Measurements from ENCODE around the gene CCDC188.

CCDC188 gene

DNA sequence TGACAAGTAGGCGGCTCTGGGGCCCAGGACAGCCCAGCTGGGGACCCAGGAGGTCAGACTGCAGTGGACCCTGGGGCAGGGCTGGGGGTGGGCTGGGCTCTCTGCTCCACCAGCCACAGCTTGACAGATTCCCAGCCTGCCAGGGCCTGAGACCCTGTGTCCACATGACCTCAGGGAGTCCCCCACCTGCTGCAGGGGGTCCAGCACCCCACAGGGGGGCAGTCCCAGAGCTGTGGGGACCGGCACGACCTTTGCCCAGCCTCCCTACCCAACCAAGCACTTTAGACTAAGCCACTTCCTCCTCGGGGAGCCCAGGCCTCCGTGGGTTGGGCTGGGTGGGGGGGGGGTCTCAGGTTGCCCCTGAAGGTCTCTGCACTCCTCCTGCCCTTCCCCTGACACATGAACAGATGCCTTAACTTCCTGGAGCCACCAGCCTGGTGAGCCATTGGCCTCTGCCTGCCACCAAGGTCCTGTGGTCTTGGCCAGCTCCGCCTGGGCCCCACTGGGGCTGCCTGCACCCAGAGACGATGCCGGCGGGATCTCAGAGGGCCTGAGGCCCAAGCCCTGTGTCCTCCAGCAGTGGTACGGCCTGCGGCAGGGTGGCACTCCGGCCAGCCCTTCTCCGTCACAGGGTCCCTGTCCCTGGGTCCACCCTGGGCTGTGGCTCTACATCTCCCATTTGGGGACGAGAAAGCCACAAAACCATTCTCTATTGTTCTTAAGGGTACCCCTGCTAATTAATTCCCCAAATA, 3.4 kb downstream of the CCDC188 start:
- no peak for DNase-seq

DNA sequence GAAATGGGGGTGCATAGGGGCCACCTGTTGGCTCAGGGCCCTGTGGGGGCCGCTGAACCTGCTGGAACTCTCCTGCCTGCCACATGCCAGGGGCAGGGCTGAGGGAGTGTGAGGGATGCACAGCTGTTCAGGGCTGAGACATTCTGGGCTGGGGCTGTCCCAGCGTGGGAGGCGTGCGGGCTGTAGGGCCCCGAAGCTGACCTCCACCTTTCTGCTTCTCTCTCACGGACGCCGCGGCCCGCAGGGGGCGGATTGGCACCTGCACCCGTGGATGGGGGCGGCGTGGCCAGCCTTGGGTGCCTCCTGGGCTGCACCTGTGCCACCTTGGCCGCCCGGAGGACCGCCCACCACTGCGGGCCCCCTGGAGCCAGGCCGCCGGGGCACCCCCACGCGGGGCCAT, 4.1 kb downstream of the CCDC188 start:
- no peak for DNase-seq

DNA sequence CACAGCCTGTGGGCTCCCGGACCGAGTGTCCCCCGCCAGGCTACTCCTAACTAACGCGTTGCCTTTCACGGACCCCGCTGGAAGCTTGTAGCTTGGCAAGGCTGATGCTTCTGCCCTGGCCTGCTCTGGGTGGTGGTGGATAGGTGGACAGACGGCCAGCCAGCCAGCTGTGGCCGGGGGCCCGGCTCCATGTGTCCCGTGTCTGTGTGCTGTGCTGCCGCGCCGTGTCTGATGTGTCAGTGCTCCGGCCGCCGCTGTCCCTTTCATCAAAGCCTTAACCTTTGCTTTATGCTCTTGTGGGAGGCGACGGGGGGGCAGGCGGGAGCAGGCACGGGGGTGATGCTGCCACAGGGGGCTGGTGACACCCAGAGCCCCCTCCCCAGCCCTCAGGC, 5.0 kb downstream of the CCDC188 start:
- DNase-seq = no peak

DNA sequence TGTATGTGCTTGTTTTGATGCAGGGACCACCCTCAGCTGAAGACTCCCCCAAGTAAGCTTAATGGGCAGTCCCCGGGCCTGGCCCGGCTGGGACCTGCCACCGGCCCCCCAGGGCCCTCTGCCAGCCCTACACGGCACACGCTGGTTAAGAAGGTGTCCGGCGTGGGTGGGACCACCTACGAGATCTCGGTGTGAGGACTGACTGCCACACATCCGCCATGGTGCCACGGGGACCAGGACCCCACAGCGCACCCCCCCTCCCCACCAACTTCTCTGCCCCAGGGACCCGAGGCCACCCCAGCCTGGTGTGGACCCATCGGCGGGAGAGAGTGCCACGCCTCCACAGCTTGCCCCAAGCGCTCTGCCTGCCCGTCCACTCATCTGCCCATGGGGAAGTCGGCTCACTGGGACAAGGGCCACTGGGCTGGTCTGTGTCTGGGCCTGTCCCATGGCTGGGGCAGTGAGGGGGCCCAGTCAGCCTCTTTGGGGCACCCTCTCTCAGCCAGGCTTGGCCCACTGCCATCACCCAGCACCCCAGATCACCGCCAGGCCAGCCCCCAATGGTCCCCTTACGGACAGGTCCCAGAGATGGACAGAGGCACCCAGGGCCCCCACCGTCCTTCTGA, 5.5 kb downstream of the CCDC188 start:
- DNase-seq = no peak

DNA sequence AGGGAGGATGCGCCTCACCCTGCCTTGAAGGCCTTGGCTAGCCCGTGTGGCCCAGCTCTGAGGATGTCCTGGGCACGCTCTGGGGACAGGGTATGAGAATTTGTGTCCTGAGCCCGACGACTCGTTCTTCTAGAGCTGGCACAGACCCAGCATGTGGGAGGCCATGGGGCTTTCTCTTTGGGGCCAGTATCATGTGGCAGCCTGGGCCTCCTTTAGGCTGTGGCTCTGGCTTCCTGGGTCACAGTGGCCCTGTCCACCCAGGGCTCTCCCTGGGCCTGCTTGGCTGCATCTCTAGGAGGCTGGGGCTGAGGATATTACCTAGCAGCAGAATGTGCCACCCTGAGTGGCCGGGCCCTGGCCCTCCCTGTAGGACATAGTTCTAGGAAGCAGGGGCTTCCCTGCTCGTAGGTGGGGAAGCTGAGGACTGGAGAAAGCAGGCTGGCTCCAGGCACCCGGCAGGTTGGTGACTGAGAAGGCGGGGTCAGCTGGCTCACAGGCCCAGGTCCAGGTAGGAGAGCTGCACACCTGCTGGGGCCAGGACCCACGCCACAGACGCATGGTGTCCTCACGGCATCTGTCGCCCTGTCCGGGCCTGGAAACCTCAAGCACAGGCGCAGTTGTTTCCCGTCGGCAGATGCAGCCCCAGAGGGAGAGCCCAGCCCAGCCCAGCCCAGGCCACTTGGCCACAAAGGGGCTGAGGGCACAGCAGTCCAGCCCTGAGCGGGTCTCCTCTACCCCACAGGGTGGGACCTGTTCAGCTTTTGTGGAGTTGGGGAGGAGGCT, 6.8 kb downstream of the CCDC188 start:
- DNase-seq = no peak

DNA sequence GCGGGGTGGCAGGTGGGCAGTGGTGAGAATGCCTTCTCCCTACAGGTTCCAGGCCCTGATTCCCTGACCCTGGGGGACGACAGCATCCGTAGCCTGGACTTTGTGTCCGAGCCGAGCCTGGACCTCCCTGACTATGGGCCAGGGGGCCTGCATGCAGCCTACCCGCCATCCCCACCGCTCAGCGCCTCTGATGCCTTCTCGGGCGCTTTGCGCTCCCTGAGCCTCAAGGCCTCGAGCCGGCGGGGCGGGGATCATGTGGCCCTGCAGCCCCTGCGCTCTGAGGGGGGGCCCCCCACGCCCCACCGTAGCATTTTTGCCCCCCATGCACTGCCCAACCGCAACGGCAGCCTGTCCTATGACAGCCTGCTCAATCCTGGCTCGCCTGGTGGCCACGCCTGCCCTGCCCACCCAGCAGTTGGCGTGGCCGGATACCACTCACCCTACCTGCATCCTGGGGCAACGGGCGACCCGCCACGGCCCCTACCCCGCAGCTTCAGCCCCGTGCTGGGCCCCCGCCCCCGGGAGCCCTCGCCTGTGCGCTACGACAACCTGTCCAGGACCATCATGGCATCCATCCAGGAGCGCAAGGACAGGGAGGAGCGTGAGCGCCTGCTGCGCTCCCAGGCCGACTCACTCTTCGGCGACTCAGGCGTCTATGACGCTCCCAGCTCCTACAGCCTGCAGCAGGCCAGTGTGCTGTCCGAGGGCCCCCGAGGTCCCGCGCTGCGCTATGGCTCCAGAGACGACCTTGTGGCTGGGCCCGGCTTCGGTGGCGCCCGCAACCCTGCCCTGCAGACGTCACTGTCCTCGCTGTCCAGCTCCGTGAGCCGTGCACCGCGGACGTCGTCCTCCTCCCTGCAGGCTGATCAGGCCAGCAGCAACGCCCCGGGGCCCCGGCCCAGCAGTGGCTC, 7.9 kb downstream of the CCDC188 start:
- DNase-seq = no peak

DNA sequence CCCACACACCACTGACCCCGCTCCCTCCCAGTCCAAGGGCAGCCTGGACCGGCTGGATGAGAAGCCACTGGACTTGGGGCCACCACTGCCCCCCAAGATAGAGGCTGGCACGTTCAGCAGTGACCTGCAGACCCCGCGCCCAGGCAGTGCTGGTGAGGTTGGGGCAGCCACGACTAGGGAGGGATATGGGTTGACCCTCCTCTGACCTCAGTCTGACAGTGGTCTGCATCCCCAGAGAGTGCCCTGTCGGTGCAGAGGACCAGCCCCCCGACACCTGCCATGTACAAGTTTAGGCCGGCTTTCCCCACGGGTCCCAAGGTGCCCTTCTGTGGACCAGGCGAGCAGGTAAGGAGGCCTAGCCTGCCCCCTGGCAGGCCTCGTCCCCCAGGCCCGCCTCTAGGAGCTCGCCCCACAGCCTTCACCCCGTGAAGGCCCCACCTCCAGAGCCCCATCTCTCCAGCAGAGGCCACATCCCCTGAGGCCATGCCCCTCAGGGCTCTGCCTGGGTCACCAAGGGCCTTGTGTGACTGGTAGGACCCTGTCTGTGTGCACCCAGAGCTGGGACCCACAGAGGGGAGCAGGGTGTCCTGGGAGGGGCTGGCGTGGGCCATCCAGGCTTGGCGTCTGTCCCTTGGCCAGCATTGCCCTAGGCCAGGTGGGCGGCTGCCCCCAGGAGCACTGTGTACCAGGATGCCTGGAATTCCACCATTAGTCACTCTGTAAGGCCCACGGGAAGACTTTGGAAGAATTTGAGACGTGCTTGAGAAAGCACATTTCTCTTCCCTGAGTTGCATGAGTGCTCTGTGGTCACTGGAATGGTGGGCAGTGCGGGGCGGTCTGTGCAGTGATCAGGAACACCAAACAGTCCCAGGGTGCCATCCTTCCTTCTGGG, 9.4 kb downstream of the CCDC188 start:
- DNase-seq = no peak

DNA sequence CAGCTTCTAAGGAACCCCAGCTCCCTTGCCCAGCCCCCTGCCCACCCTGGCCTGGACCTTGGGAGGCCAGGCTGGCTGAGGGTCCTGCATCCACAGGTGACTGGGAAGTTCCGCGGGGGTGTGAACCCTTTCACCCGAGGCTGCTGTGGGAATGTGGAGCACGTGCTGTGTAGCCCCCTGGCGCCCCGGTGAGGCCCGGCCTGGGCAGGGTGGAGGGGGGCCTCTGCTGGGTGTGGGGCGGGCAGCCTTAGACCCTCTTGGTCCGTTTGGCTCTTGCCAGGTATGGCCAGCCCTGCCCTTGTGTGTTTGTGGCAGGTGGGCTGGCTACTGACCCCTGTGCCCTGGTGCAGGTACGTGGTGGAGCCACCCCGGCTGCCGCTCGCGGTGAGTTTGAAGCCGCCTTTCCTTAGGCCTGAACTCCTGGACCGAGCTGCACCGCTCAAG, 10.3 kb downstream of the CCDC188 start:
- no peak for DNase-seq

DNA sequence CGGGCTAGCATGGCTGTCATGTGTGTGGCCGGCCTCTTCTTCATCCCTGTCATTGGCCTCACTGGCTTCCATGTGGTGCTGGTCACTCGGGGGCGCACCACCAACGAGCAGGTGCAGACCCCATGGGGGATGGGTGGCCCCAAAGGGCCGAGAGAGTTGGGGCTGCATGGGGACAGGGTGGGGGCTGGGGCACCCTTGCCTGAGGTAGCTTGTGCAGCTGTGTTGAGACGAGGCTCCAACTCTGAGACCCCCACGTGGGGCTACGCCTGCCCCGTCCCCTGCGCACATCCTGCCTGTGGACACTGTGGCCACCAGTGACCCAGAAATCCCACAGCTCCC, 10.8 kb downstream of the CCDC188 start:
- DNase-seq = no peak

DNA sequence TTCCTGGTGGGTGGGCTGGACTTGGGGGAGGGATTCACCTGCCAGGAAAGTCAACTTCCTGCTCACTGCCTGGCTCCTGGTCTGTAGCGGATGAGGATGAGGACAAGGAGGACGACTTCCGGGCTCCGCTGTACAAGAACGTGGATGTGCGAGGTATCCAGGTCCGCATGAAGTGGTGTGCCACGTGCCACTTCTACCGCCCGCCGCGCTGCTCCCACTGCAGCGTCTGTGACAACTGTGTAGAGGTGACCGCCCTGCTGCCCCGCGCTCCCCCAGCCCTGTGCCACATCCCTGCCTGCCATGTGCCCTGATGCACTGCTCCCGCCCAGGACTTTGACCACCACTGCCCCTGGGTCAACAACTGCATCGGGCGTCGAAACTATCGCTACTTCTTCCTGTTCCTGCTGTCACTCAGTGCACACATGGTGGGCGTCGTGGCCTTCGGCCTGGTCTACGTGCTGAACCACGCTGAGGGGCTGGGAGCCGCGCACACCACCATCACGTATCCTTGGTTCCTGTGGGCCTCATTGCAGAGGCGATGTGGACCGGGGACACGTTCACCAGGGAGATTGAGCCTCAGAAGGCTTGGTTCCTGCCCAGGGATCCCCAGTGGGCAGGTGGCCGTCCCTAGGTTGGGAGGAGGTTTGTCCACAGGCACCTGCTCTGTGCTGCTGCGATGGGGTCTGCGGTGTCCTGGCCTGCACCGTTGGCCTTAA, 11.3 kb downstream of the CCDC188 start:
- no peak for DNase-seq

DNA sequence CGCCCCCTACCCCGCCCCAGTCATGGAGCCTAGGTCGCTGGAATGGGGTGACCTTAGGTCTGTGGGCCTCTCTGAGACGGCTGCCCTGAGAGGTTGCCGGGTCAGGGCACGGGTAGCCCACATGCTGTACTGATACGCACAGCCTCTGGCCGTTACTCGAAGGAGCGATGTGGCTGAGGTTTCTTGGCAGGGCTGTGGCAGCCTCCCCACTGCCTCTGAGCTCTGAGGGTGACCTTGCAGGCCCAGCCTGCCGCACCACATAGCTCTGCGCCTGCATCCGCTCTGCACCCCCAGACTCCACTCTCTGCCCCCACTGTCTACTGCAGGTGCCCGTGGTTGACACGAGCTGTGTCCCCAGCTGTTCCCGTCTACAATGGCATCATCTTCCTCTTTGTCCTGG, 12.0 kb downstream of the CCDC188 start:
- no peak for DNase-seq

DNA sequence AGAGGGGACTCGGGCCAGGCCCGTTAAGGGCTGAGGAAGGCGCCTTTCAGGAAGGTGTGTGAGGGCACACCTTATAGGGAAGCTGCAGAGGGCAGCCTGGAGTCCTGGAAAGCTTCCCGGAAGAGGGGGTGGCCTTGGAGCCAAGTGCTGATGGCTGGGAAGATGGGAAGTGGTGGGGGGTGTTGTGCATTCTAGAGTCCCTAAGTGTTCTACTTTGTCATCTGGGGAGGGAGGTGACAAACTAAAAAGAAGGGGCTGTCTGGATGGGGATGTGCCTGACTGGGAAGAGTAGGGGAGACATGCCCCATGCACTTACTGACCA, 12.5 kb downstream of the CCDC188 start:
- no peak for DNase-seq

DNA sequence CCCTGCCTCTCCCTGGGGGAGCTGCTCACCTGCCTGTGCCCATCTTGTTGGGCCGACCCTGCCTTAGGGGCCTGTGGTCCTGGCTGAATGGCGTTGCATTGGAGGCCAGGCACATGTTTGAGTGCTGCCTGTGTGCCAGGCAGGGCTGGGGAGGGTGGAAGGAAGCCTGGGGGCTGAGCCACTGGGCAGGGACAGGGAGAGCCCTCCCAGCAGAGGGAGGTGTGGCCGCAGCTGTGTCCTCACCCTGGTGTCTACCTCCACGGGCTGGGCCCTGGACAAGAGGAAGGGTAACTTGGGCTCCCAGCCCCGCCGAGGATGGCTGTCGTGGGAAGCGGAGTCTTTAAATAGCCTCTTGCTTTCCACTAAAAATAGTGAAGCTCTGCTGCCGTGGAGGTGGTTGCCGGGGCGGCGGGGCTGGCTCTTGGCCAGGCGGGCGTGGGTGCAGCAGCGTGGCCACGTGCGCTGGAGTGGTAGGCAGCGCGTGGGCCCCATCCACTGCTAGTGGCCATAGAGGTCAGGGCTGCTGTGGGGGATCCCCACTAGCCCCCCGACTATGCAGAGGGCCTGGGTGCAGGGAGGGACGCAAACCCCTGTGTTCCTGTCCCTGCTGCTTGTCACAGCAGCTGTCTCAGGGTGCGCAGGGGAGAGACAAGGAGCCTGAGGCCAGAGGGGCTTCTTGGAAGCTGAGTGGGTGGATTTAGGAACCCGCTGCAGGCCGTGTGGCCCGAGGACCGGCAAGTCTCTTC, 13.0 kb downstream of the CCDC188 start:
- DNase-seq = no peak

DNA sequence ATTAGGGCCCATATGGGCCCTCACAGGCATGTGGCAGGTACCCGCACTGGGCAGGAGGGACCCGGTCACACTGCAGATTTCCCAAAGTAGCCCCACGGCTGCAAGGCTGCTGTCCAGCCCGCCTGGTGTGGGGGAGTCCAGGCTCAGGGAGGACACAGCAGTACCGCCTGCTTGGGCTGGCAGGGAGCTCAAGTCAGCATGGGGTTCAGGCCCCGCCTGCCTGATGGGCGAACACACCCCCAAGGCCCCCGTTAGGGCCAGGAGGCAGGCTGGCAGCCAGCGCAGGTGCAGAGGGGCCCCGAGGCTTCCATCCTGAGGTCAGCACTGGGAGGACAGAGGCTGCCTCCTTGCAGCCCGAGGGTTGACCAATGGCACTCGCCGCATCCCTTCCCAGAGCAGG, 13.7 kb downstream of the CCDC188 start:
- DNase-seq = no peak

DNA sequence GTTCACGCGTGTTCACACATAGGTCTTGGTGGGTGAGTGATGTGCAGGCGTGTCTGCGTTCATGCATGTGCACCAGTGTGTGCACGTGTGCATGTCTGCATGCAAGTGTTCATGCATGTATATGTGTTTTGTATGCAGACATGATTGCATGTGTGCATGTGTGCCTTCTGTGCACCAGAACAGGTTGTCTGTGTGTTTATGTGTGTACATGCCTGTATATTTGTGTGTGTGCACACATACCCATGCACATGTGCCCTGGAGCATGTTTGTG, 14.3 kb downstream of the CCDC188 start:
- DNase-seq = no peak

DNA sequence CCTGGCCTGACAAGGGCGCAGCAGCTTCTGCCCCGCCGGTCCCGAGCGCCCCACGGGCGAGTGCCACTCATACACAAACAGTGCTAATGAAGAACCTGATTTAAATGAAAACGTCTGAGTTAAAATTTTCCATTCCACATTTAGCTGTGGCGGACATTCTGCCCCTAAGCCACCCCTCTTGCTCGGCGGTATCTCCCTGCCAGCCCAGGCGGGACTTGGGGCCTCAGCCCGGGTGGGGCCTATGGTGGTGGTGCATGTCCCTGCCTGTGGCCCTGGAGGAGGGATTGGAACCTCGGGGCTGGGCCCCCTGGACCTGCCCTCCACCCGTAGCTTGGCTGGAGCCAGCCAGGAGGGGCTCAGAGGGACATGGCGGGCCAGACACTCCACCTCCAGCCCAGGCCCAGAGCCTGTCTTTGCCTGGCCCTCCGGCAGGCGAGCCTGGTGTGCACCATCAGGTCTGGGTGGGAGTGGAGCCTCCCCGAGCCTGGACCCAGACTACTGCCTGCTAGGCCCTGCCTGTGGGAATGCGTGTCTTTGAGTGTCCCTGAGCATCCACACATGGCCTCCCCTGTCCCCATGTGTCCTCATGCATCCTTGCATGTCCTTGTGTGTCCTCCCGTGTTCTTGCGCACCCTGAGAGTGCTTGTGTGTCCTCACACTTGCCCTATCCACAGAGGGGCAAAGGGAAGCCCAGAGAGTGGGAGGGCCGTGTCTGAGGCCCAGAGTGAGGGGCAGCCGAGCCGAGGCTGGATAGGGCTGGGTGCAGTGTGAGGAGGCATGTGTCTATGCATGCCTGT, 14.9 kb downstream of the CCDC188 start:
- DNase-seq = no peak

DNA sequence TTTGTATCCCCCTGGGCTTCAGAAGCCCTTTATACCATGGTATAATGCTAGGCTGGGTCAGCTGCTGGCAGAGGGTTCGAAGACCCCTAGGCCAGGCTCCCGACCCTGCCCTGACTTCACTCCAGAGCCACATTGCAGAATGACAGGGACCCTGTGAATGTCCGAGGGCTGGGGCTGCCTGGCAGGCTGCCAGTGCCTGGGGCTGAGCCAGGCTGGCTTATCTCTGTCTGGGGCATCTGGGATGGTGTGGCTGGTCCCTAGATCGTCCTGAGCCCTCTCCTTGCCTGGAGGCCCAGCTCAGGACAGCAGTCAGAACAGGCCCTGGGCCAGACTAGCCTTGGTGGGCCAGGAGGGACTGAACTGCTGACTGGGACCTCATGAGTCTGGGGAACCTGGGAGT, 15.6 kb downstream of the CCDC188 start:
- DNase-seq = no peak

DNA sequence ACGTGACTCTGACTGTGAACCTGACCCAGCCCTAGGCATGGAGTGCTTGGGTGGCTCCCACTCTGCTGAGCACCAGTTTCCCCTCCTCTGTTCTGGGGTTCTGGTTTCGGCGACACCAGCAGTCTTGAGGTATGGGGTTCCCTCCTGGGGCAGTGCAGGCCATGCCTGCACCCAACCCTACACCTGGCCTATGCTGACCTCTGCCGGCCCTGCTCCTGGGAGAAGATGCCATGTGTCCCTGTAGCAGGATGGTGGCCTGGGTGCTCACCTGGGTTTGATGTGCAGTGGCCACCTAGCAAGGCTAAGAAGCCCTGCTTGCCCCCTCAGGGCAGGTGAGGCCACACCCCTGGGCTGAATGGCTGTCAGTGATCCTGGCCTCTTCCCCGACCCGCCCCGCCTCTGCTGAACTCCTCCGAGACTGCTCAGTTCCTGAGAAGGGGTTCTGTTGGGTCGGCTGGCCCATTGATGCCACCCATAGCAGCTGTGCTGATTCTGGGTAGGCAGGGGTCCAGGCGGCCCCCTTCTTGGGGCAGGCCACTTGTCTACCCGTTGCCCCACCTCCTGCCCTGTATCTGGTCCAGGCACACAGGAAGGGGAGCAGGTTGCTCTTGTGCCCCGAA, 16.8 kb downstream of the CCDC188 start:
- DNase-seq = no peak

DNA sequence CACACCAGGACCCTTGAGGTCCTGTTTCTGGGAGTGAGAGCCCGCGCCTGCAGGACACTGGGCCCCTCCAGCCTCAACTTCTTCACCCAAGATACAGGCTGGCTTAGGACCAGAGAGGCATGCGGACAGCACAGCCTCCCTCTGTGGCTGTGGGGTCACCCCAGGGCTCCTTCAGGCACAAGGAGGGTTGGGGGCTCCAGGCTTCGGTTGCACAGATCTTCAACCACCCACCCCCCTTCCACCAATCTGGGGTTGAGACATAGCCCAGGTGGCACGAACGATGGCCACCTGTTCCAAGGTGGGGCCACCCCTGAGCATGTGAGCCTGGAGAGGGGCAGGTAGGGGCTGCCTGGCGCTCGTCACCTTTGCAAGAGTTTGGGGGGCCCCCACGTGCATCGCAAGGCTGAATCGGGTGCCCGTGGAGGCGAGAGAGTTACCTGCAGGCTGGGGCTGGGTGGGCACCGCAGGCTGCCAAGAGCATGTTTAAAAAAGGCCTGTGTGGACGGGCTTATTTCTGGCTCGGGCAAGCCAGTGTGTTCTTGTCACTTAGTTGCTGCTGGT, 18.1 kb downstream of the CCDC188 start:
- DNase-seq = no peak
